ENCODE data around the gene SOX21.

The SOX21 gene

DNA sequence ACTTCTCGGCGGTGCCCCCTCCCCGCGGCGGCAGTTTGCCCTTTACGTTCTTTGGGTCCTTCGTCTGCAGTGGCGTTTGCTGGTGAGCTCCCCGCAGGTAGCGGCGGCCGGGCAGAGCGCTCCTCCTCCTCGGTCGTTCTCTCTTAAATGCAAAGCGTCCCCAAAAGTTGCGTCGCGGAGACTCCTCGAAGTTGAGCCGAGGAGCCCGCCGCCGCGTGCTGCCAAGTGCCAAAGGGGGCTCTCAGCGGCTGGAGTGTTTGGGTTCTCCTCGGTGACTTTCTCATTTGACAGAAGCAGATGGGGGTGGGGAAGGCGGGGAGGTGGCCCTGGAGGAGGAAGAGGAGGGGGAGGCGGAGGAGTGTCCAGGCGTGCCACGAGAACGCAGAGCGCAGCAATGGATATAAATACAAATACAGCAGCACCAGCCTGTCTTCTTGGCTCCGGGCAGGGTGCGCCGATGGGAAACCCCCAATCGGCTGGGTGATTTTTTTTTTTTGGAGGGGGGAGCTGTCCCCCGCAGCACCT is at the start of gene SOX21:
TSS of gene SOX21 (minus strand) at position 259 of the 525 bp plus-strand sequence. CDS start 496 bp downstream, outside the sequence.
- Histone ChIP-seq H3K4me2 (ENCODE audit: low read length) (peak within 1 kb of the TSS; percentile 54), H3K27me3 (ENCODE audit: control insufficient read depth, insufficient read depth, low read length) (peaks cover 18% of the 10 kb centered on the region), H3K9me3 (ENCODE audit: control insufficient read depth, low read length) (no peaks in the 10 kb centered on the region), H2AFZ (no peak within 1 kb of the TSS), H3K79me2 (no peaks in the 10 kb centered on the region), H3K4me1 (no peaks in the 10 kb centered on the region), H3K4me3 (ENCODE audit: low read depth, low read length) (no peak within 1 kb of the TSS), H3K9ac (no peak within 1 kb of the TSS), H3K27ac (no peak within 1 kb of the TSS), H3K36me3 (ENCODE audit: control insufficient read depth, insufficient read depth, low read length) (no peaks in the 10 kb centered on the region)
- TF ChIP-seq, protein P1, sequence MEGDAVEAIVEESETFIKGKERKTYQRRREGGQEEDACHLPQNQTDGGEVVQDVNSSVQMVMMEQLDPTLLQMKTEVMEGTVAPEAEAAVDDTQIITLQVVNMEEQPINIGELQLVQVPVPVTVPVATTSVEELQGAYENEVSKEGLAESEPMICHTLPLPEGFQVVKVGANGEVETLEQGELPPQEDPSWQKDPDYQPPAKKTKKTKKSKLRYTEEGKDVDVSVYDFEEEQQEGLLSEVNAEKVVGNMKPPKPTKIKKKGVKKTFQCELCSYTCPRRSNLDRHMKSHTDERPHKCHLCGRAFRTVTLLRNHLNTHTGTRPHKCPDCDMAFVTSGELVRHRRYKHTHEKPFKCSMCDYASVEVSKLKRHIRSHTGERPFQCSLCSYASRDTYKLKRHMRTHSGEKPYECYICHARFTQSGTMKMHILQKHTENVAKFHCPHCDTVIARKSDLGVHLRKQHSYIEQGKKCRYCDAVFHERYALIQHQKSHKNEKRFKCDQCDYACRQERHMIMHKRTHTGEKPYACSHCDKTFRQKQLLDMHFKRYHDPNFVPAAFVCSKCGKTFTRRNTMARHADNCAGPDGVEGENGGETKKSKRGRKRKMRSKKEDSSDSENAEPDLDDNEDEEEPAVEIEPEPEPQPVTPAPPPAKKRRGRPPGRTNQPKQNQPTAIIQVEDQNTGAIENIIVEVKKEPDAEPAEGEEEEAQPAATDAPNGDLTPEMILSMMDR (IDR thresholded peaks at IDR 0.05): no peak

DNA sequence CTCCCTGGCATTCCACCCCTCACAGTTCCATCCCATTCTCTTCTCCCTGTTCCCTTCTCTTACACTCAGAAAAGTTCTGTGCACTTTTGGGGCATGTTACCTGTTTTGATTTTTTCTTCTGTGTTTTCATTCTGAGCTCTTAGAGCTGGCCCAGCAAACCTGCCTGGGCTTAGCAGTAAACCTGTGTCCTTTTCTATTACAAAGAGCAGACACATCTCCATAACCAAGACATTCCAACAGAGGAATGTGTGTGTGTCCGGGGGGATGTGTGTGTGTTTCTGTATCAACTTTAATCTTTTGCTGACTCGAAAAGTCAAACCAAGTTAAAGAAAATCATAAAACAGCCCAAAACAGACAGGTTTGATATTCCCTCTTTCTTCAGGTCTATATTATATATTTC is 49.1 kb upstream of the SOX21 start:
- Histone ChIP-seq H3K79me2 (no peaks in the 10 kb centered on the region), H3K4me2 (ENCODE audit: low read length) (no peak overlapping the region), H3K9me3 (ENCODE audit: control insufficient read depth, low read length) (no peaks in the 10 kb centered on the region), H3K36me3 (ENCODE audit: control insufficient read depth, insufficient read depth, low read length) (no peaks in the 10 kb centered on the region), H3K27ac (no peak overlapping the region), H2AFZ (no peak overlapping the region), H3K27me3 (ENCODE audit: control insufficient read depth, insufficient read depth, low read length) (no peaks in the 10 kb centered on the region), H3K9ac (no peak overlapping the region), H3K4me3 (ENCODE audit: low read depth, low read length) (no peak overlapping the region), H3K4me1 (no peaks in the 10 kb centered on the region)
- TF ChIP-seq, protein P1 (IDR thresholded peaks at IDR 0.05): no peak

DNA sequence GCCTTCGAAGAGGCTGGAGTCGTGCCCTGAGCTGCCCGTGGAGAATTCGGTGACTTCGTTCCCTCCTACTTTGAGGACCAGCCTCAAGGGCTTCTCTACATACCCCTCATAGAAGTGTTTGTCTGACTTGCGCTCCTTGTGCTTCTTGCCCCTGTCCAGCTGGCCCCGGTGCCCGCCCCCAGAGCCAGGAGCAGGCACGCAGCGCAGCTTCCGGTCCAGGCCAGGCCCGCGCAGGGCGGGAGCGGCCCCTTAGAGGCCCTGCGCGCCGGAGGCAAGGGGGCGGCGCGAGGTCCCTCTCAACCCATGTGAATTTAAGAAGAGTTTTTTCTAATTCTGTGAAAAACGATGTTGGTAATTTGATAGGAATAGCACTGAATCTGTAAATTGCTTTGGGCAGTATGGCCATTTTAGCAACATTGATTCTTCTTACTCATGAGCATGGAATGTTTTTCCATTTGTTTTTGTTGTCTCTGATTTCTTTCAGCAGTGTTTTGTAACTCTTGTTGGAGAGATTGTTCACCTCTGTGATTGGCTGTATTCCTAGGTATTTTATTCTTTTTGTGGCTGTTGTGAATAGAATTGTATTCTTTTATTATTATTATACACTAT is 46.9 kb upstream of the SOX21 start:
- Histone ChIP-seq H3K4me2 (ENCODE audit: low read length) (no peak overlapping the region), H3K9me3 (ENCODE audit: control insufficient read depth, low read length) (no peaks in the 10 kb centered on the region), H3K4me3 (ENCODE audit: low read depth, low read length) (no peak overlapping the region), H3K79me2 (no peaks in the 10 kb centered on the region), H3K27me3 (ENCODE audit: control insufficient read depth, insufficient read depth, low read length) (no peaks in the 10 kb centered on the region), H3K36me3 (ENCODE audit: control insufficient read depth, insufficient read depth, low read length) (no peaks in the 10 kb centered on the region), H3K4me1 (no peaks in the 10 kb centered on the region), H2AFZ (no peak overlapping the region), H3K27ac (no peak overlapping the region), H3K9ac (no peak overlapping the region)
- TF ChIP-seq, protein P1 (IDR thresholded peaks at IDR 0.05): no peak

DNA sequence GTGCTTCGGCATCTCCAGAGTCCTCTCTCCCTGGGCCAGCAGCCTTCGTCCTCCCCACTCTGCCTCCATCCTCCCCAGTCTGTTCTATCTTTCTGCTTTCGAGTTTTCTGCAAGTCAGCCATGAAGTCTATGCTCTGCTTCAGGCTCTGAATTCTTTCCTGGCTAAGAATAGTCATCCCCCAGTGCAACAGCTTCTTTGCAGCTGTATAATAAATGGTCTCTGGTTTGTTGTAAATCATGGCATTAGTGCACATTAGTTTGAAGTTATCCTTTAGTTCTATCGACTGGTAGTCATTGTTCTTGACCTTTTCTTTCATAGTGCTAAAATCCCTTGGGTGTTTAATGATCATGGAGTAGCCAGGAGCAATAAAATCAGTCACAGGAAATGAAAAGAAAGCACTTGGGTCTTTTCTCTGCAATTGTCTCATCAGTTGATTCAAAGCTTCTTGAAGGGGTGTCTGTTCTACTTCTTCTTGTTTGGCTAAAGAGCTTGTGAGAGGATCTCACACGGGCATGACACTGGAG is 46.2 kb upstream of the SOX21 start:
- no peak overlapping the region for H3K27ac ChIP-seq
- H3K27me3 ChIP-seq (ENCODE audit: control insufficient read depth, insufficient read depth, low read length): no peaks in the 10 kb centered on the region
- H2AFZ ChIP-seq: no peak overlapping the region
- no peaks in the 10 kb centered on the region for H3K36me3 ChIP-seq (ENCODE audit: control insufficient read depth, insufficient read depth, low read length)
- TF ChIP-seq, protein P1 (IDR thresholded peaks at IDR 0.05): no peak
- no peaks in the 10 kb centered on the region for H3K4me1 ChIP-seq
- H3K4me2 ChIP-seq (ENCODE audit: low read length): no peak overlapping the region
- H3K9me3 ChIP-seq (ENCODE audit: control insufficient read depth, low read length): no peaks in the 10 kb centered on the region
- H3K79me2 ChIP-seq: no peaks in the 10 kb centered on the region
- no peak overlapping the region for H3K9ac ChIP-seq
- no peak overlapping the region for H3K4me3 ChIP-seq (ENCODE audit: low read depth, low read length)

DNA sequence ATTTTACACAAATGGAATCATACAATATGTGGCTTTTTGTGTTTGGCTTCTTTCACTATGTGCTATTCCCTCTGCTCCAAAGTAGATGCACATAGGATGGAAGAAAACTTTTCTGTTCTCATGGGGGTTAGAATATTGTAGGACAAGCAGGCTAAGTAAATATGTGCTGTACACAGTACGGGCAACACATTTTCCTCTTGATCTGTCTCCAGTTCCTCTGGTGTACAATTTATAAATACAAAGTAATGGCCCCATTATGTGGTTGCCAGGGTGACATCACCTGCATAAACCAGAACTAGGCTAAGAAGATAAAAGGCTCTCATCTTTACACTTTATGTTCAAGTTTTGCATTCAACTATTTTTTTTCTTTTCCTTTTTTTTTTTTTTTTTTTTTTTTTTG is 41.0 kb upstream of the SOX21 start:
- TF ChIP-seq, protein P1 (IDR thresholded peaks at IDR 0.05): no peak
- H3K9me3 ChIP-seq (ENCODE audit: control insufficient read depth, low read length): no peaks in the 10 kb centered on the region
- H3K79me2 ChIP-seq: no peaks in the 10 kb centered on the region
- no peaks in the 10 kb centered on the region for H3K4me1 ChIP-seq
- no peak overlapping the region for H3K4me2 ChIP-seq (ENCODE audit: low read length)
- H3K27me3 ChIP-seq (ENCODE audit: control insufficient read depth, insufficient read depth, low read length): no peaks in the 10 kb centered on the region
- no peaks in the 10 kb centered on the region for H3K36me3 ChIP-seq (ENCODE audit: control insufficient read depth, insufficient read depth, low read length)
- no peak overlapping the region for H3K4me3 ChIP-seq (ENCODE audit: low read depth, low read length)
- H3K27ac ChIP-seq: no peak overlapping the region
- no peak overlapping the region for H3K9ac ChIP-seq
- no peak overlapping the region for H2AFZ ChIP-seq

All from parathyroid adenoma (tissue), 2 donors.